Lung microvascular endothelial cell (primary cell): ENCODE results near the gene RBL1. TPM values are rescaled to one million over a fixed set of nuclear protein-coding genes. Genes with fewer than 3 reads are reported as not detected.
"Not testable (repeated sequence)": the region's sequence is repeated elsewhere in the genome, so short reads cannot be mapped to it uniquely, and the experiment has no call there.

ENCODE experiments used
- DNase-seq, 2 donors: peaks; one replicate each; pipeline versions ENCODE4 v3.0.0 to v3.0.0-alpha.2; 2010; ENCODE audit warnings: low read depth in 2 of 2
- total RNA-seq: library from RNA; depleted of rRNA; stranded (reverse); fragments of >200 nt; gene quantifications from 2 replicates; pipeline ENCODE4 v1.2.1, GENCODE V29; 2014

The RBL1 gene
- total RNA-seq, 1 donor from 2014 or later: 2.6 TPM

DNA sequence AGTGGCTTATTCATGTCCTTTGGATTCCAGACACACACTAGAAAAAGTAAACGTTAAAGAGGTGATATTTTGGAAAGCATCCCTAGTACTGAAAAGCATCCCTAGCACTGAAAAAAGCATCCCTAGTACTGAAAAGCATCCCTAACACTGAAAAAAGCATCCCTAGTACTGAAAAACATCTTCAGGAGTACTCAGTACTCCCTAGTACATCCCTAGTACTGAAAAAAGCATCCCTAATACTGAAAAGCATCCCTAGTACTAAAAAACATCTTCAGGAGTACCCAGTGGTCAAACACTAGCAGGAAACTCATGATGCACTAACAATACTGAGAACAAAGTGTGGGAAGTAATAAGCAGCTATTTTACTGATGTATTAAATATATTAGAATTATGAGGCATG lies 98.7 kb downstream of the RBL1 start:
- no peak for DNase-seq

DNA sequence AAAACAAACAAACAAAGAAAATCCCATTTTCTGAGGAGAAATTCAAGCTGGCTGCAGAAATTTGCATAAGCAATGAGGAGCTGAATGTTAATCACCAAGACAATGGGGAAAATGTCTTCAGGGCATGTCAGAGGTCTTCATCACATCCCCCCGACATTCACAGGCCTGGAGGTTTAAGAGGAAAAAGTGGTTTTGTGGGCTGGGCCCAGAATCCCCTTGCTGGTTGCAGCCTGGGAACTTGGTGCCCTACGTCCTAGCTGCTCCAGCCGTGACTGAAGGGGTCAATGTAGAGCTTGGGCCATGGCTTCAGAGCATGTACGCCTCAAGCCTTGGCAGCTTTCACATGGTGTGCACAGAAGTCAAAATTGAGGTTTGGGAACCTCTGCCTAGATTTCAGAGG lies 101.6 kb downstream of the RBL1 start:
- DNase-seq: not testable (repeated sequence)

DNA sequence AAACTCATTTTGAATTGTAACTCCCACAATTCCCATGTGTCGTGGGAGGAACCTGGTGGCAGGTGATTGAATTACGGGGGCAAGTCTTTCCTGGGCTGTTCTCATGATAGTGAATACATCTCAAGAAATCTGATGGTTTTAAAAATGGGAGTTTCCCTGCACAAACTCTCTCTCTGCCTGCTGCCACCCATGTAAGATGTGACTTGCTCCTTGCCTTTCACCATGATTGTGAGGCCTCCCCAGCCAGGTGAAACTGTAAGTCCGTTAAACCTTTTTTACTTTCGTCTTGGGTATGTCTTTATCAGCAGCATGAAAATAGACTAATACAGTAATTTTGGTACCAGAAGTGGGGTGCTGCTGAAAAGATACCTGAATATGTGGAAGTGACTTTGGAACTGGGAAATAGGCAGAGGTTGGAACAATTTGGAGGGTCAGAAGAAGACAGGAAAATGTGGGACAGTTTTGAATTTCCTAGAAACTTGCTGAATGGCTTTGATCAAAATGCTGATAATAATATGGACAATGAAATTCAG lies 102.9 kb downstream of the RBL1 start:
- no peak for DNase-seq

DNA sequence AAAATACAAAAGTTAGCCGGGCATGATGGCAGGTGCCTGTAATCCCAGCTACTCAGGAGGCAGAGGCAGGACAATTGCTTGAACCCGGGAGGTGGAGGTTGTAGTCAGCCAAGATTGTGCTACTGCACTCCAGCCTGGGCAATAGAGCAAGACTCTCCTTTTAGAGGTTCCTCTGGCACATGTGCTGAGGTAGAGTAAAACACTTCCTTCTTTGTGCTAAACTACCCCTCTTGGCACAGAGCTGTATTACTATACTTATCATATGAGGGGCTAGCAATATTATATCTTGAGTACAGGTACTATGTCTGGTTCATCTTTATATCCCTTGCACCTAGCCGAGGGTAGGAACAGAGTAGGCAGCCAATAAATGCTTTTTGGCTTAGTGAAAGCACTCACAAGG lies 104.1 kb downstream of the RBL1 start:
- no peak for DNase-seq

DNA sequence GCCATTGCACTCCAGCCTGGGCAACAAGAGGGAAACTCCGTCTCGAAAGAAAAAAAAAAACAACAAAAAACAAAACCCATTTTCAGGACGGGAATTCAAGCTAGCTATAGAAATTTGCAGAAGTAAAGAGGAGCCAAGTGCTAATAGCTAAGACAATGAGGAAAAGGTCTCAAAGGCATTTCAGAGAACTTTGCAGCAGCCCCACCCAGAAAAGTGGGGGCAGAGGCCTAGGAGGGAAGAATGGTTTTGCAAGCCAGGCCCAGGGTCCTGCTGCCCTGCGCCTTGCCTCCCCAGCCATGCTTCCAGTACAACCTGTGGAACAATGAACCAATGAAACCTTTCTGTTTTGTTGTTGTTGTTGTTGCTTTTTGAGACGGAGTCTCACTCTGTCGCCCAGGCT lies 106.0 kb downstream of the RBL1 start:
- DNase-seq: no peak

DNA sequence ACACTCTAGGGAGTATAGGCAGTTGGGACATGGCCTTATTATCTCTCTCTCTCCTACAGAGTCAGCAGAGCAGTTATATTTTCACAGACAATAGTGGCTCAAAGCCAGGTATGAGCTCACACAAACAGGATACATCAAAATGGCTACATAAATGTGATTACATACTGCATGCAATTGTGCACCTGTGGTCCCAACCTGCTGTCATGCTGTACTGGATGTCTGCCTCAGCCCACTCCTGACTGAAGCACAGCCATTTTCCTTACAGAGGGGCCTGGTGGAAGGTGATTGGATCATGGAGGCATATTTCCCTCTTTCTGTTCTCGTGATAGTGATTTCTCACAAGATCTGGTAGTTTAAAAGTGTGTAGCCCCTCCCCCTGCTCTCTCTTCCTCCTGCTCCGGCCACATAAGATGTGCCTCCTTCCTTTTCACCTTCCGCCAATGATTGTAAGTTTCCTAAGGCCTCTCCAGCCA lies 107.3 kb downstream of the RBL1 start:
- DNase-seq: peak; percentile 81 to 88

DNA sequence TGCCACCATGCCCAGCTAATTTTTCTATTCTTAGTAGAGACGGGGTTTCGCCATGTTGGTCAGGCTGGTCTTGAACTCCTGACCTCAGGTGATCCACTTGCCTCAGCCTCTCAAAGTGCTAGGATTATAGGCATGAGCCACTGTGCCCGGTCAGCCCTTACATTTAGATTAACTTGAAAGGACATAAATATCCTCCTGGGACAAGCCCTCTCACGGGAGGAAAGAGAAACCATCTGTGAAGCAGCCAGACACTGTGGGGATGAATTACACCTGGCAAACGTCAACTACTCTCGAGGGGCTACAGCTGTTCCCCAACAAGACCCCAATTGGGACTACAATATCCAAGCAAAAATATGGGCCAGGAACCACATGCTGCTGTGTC lies 111.5 kb downstream of the RBL1 start:
- DNase-seq: no peak

DNA sequence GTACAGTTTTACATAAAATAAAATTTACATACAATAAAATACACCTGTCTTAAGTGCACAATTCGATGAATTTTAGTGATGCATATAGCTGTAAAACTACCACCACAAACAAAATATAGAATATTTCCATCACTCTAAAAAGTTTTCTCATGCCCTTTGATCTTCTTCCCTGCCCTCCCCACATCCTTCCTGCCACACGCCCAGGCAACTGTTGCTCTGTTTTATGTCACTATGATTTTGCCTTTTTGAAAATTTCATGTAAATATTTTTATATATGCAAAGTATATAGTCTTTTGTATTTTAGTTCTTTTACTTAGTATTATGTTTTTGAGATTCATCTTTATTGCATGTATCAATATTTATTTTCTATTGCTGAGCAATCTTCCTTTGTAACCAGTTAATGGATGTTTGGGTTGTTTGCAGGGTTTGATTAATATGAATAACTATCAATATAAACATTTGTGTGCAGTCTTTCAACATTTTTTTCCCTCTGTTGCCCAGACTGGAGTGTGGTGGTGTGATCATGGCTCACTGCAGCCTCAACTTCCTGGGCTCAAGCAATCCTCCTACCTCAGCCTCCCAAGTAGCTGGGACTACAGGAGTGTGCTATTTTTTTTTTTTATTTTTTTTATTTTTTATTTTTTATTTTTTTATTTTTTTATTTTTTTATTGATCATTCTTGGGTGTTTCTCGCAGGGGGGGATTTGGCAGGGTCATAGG lies 120.5 kb downstream of the RBL1 start:
- peak in 1 of 2 donors; percentile 52 for DNase-seq

DNA sequence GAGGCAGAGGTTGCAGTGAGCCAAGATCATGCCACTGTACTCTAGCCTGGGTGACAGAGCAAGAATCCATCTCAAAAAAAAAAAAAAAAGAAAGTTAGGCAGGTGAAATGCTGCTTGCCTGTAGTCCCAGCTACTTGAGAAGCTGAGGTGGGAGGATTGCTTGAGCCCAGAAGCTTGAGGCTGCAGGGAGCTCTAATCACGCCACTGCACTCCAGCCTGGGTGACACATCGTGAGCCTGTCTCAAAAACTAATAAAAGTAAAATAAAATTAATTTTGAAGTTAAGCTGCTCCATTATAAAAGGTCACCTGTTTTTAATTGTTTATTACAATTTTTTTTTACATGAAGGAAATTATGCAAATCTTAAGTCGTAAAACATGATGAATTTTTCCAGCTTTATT lies 121.1 kb downstream of the RBL1 start:
- no peak for DNase-seq

DNA sequence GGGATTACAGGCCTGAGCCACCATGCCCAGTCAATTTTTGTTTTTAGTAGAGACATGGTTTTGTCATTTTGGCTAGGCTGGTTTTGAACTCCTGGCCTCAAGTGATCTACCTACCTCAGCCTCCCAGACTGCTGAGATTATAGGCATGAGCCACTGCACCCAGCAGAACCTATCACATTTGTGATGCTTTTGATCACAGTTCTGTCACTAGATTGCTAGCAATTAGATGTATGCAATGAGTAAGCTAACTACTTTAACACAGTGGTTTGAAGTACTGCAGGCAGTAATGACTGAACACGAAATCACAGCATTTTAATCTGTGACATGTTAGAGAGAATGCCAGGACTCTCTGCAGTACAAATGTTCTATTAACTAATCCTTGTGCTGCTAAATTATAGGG lies 124.7 kb downstream of the RBL1 start:
- no peak for DNase-seq

DNA sequence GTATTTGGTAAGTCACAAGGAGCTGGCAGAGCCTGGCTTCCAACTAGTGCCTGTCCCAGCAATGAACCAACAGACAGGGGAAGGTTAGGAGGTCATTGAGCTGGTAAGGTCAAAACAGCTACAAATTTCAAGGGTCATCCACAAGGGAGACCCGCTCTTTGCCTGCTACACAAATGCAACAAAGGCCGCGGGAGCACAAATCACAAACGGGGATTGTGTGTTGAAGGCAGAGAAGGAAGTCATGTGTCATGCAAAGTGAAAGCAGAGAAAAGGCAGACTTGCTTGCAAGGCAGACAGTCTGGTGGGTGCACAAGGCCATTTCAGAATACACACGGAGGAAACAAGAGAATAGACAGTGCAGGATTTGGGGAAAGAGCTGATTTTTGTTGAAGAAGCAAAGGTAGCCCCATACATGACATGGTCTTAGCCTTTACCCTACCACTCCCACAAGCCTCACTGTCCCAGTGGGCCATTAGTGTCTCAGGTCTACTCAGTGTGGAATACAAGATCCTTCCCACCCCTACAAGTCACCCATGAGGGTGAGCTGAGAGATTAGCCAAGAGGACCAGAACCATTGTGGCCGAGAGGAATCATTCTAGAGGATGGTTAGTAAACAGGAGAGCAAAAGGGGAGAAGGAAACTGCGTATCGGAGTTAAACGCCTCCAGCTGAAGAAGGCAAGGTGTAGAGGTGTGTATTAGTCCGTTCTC lies 126.2 kb downstream of the RBL1 start:
- DNase-seq: peak in 1 of 2 donors; percentile 10

DNA sequence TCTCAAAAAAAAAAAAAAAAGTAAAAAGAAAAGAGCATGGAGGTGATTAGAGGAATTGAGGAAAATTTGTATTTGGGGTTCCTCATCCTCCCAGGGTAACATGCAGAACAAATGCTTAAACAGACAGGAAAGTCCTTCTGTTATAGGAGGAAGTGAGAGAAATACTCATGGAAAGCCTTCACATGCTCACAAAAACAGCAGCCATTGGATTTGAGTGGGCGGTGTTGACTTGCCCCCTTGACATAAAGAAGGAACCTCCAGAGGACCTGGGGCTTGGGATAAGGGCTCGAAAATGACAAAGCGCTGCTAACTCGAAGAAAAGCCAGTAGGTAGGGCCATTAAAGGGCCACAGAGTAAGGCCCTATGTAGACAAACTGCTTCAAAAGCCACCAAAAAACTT lies 126.7 kb downstream of the RBL1 start:
- DNase-seq: no peak

DNA sequence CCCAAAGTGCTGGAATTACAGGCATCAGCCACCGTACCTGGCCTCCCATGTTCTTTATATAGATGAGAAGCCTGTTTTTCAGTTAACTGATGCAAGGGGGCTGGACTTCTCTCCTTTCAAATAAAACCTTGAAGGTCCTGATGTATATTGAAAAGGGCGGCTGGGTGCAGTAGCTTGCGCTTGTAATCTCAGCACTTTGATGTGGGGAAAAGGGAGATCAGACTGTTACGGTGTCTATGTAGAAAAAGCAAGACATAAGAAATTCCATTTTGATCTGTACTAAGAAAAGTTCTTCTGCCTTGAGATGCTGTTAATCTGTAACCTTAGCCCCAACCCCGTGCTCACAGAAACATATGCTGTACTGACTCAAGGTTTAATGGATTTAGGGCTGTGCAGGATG lies 128.2 kb downstream of the RBL1 start:
- no peak for DNase-seq

DNA sequence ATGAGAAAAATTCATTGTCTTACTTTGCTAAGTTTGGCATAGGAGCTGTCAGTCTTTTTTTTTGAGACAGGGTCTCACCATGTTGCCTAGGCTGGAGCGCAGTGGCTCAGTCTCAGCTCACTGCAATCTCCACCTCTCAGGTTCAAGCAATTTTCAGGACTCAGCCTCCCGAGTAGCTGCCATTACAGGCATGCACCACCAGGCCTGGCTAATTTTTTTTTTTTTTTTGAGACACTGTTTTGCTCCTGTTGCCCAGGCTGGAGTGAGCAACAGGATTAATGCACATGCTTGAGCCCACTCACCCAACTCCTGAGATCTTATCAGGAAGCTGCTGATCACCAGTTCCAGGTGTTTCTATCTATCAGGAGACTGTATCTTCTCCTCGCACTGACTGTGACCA lies 128.8 kb downstream of the RBL1 start:
- not testable (repeated sequence) for DNase-seq

DNA sequence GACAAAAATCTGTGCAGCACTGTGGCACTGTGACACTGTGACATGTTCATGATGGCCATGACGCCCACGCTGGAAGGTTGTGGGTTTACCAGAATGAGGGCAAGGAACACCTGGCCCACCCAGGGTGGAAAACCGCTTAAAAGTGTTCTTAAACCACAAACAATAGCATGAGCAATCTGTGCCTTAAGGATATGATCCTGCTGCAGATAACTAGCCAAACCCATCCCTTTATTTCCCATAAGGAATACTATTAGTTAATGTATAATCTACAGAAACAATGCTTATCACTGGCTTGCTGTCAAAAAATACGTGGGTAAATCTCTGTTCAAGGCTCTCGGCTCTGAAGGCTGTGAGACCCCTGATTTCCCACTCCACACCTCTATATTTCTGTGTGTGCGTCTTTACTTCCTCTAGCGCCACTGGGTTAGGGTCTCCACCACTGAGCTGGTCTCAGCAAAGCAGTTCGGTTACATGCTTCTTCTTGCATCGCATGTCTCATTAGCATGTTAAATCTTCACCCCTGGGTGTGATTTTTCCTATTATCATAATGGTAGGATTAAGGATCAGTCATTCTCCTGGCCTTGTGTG lies 133.3 kb downstream of the RBL1 start:
- DNase-seq: not testable (repeated sequence)

DNA sequence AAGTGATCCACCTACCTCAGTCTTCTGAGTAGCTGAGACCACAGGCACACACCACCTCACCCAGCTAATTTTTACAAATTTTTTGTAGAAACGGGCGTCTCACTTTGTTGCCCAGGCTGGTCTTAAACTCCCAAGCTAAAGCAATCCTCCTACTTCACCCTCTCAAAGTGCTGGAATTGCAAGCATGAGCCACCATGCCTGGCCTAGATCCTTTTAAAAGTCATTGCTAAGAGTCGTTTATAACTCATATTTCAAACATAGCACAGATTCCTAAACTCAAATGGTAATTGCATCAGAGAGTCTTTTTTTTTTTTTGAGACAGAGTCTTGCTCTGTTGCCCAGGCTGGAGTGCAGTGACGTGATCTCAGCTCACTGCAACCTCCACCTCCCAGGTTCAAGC lies 136.6 kb downstream of the RBL1 start:
- DNase-seq: no peak

DNA sequence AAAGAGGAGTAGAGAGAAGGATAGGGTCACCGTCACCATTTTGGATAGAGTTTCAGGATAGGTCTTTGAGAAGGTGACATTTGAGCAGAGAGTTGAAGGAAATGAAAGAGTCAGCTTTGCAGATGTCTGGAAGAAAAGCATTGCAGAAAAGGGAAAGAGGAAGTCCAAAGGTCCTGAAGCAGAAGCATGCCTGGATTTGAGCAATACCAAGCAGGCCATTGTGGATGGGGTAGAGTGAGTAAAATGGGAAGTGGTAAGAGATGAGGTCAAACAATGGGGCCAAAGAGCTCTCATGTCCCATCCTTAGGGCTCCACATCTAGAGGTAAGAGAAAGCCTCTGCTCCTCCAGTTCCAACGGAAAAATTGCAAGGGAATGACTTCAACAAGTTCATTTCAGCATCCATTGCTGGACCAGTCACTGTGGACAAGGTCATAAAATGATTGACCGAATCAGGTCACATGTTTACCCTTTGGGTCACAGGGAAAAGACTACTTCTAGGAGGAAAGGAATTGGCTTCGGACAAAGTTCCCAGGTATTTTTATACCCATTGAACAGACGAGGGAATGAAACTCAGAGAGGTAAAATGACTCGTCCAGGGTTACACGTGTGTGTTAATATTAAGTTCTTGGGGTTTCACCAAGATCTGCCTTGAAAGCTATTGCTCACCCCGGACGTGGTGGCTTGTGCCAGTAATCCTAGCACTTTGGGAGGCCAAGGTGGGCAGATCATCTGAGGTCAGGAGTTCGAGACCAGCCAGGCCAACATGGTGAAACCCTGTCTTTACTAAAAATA lies 137.7 kb downstream of the RBL1 start:
- no peak for DNase-seq

DNA sequence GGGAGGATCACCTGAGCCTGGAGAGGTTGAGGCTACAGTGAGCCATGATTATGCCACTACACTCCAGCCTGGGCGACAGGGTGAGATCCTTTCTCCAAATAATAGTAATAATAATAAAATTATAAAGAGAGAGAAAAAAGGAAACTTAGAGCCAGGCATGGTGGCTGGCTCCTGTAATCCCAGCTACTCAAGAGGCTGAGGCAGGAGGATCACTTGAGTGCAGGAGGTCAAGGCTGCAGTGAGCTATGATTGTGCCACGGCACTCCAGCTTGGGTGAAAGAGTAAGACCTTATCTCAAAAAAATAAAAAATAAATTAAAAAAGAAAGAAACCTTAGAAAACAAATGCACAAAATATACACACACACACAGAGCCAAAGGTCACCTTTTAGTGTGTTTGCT lies 139.1 kb downstream of the RBL1 start:
- no peak for DNase-seq

DNA sequence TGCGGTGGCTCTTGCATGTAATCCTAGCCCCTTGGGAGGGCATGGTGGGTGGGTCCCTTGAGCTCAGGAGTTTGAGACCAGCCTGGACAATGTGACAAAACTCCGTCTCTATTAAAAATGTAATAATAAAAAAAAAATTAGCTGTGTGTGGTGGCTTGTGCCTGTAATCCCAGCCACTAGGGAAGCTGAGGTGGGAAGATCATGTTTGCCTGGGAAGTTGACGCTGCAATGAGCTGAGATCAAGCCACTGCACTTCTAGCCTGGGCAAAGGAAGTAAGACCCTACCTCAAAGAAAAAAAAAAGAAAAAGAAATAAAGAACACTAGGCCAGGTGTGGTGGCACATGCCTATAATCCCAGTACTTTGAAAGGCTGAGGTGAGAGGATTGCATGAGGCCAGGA lies 139.8 kb downstream of the RBL1 start:
- no peak for DNase-seq

DNA sequence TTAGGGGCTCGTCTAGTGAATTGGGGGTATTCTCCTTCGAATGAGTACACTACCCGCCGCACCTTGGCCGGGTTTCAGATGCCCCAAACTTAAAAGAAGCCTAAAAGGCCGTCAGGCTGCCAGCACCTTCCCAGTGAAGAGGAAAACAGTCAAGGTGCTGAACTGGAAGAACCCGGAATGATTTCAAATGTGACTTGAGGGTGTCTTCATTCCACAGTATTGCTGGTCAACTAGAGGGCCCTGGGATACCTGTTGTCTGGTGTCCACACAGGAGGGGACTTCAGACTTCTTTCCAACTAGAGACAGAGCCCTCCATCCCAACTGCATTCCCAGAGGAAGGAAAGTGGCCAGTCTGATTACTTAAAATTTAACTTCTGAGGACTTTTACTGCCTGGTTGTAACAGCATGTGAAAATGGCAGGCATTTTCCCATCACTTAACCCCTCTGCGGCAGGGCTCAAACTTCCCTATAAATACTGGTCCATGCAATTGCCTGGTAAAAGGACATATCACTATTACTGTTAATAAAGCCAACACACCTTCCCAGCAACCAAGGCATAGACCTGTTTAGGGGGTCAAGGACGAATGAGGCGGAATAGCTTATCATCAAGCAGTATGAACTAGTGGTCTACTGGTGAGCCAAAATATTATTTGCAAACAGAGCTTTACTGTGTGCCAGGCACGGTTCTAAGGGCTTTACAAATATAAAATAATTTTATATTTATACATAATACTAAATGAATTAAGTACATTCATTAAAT lies 143.6 kb downstream of the RBL1 start:
- DNase-seq: no peak
